ENCODE results near the gene DAD1. TPM values are rescaled to one million over a fixed set of nuclear protein-coding genes. Genes with fewer than 3 reads are reported as not detected.

The DAD1 gene
- total RNA-seq, 1 experiment from 2014 or later, result 166 TPM

DNA sequence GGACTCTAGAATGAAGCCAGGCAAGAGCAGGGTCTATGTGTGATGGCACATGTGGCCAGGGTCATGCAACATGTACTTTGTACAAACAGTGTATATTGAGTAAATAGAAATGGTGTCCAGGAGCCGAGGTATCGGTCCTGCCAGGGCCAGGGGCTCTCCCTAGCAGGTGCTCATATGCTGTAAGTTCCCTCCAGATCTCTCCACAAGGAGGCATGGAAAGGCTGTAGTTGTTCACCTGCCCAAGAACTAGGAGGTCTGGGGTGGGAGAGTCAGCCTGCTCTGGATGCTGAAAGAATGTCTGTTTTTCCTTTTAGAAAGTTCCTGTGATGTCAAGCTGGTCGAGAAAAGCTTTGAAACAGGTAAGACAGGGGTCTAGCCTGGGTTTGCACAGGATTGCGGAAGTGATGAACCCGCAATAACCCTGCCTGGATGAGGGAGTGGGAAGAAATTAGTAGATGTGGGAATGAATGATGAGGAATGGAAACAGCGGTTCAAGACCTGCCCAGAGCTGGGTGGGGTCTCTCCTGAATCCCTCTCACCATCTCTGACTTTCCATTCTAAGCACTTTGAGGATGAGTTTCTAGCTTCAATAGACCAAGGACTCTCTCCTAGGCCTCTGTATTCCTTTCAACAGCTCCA lies 39.6 kb downstream of the DAD1 start:
- TF ChIP-seq, protein P1, sequence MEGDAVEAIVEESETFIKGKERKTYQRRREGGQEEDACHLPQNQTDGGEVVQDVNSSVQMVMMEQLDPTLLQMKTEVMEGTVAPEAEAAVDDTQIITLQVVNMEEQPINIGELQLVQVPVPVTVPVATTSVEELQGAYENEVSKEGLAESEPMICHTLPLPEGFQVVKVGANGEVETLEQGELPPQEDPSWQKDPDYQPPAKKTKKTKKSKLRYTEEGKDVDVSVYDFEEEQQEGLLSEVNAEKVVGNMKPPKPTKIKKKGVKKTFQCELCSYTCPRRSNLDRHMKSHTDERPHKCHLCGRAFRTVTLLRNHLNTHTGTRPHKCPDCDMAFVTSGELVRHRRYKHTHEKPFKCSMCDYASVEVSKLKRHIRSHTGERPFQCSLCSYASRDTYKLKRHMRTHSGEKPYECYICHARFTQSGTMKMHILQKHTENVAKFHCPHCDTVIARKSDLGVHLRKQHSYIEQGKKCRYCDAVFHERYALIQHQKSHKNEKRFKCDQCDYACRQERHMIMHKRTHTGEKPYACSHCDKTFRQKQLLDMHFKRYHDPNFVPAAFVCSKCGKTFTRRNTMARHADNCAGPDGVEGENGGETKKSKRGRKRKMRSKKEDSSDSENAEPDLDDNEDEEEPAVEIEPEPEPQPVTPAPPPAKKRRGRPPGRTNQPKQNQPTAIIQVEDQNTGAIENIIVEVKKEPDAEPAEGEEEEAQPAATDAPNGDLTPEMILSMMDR (IDR thresholded peaks at IDR 0.05; ENCODE audit: unreplicated experiment), result no peak
- Mint-ChIP-seq H3K4me3 (ENCODE audit: unreplicated experiment) (no peak overlapping the region), H3K9me3 (ENCODE audit: unreplicated experiment) (no peaks in the 10 kb centered on the region), H3K4me1 (ENCODE audit: insufficient read depth, unreplicated experiment) (peaks cover 11% of the 10 kb centered on the region), H3K27ac (ENCODE audit: low read depth, unreplicated experiment) (no peak overlapping the region), H3K36me3 (ENCODE audit: insufficient read depth, unreplicated experiment) (peaks cover 5% of the 10 kb centered on the region), H3K27me3 (ENCODE audit: insufficient read depth, unreplicated experiment) (no peaks in the 10 kb centered on the region)
- intact Hi-C loops (cut with micrococcal nuclease), result no loop called here
- CTCF ChIA-PET, result interaction anchor here (1.1 to 2.0 kb wide), 3 partner anchors 11 to 161 kb away, joined by 4 to 7 read pairs (median 6); no protein-coding TSS in a partner anchor
- POLR2A ChIA-PET, result interaction anchor here (0.5 to 1.2 kb wide), 2 partner anchors 11 to 94 kb away, joined by 3 to 4 read pairs; partner anchors contain the start of gene OR6J1
- BruUV-seq (replicated peaks), result no TSS peak
- no peak for DNase-seq (ENCODE audit: unreplicated experiment)

DNA sequence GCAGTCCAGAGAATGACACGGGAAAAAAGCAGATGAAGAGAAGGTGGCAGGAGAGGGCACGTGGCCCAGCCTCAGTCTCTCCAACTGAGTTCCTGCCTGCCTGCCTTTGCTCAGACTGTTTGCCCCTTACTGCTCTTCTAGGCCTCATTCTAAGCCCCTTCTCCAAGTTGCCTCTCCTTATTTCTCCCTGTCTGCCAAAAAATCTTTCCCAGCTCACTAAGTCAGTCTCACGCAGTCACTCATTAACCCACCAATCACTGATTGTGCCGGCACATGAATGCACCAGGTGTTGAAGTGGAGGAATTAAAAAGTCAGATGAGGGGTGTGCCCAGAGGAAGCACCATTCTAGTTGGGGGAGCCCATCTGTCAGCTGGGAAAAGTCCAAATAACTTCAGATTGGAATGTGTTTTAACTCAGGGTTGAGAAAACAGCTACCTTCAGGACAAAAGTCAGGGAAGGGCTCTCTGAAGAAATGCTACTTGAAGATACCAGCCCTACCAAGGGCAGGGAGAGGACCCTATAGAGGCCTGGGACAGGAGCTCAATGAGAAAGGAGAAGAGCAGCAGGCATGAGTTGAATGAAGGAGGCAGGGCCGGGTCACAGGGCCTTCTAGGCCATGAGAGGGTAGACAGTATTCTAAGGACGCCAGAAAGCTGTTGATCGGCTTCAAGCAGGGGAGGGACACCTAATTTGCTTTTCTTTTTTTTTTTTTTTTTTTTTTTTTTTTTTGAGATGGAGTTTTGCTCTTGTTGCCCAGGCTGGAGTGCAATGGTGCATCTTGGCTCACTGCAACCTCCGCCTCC lies 40.9 kb downstream of the DAD1 start:
- intact Hi-C loops (cut with micrococcal nuclease), result no loop called here
- H3K4me1 Mint-ChIP-seq (ENCODE audit: insufficient read depth, unreplicated experiment), result peaks cover 11% of the 10 kb centered on the region
- H3K27ac Mint-ChIP-seq (ENCODE audit: low read depth, unreplicated experiment), result no peak overlapping the region

DNA sequence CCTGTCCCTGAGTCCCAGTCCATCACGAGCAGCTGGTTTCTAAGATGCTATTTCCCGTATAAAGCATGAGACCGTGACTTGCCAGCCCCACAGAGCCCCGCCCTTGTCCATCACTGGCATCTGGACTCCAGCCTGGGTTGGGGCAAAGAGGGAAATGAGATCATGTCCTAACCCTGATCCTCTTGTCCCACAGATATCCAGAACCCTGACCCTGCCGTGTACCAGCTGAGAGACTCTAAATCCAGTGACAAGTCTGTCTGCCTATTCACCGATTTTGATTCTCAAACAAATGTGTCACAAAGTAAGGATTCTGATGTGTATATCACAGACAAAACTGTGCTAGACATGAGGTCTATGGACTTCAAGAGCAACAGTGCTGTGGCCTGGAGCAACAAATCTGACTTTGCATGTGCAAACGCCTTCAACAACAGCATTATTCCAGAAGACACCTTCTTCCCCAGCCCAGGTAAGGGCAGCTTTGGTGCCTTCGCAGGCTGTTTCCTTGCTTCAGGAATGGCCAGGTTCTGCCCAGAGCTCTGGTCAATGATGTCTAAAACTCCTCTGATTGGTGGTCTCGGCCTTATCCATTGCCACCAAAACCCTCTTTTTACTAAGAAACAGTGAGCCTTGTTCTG lies 41.6 kb downstream of the DAD1 start:
- Mint-ChIP-seq H3K27ac (ENCODE audit: low read depth, unreplicated experiment) (no peak overlapping the region), H3K36me3 (ENCODE audit: insufficient read depth, unreplicated experiment) (no peaks in the 10 kb centered on the region), H3K4me1 (ENCODE audit: insufficient read depth, unreplicated experiment) (peaks cover 11% of the 10 kb centered on the region), H3K9me3 (ENCODE audit: unreplicated experiment) (no peaks in the 10 kb centered on the region), H3K27me3 (ENCODE audit: insufficient read depth, unreplicated experiment) (no peaks in the 10 kb centered on the region), H3K4me3 (ENCODE audit: unreplicated experiment) (no peak overlapping the region)
- ChIA-PET CTCF (interaction anchor here (0.5 to 2.8 kb wide), 5 partner anchors 9 to 1835 kb away, joined by 3 to 18 read pairs (median 3); no protein-coding TSS in a partner anchor), POLR2A (interaction anchor here (0.6 kb wide), 1 partner anchor 15 kb away, joined by 4 read pairs; no protein-coding TSS in a partner anchor)
- DNase-seq (ENCODE audit: unreplicated experiment), result no peak
- BruUV-seq (replicated peaks), result no TSS peak
- TF ChIP-seq, protein P1 (IDR thresholded peaks at IDR 0.05; ENCODE audit: unreplicated experiment), result no peak
- intact Hi-C loops (cut with micrococcal nuclease), result no loop called here

More for the DNA sequence above, 40.9 kb downstream of the DAD1 start:
- Mint-ChIP-seq H3K9me3 (ENCODE audit: unreplicated experiment) (no peaks in the 10 kb centered on the region), H3K27me3 (ENCODE audit: insufficient read depth, unreplicated experiment) (no peaks in the 10 kb centered on the region), H3K4me3 (ENCODE audit: unreplicated experiment) (no peak overlapping the region), H3K36me3 (ENCODE audit: insufficient read depth, unreplicated experiment) (no peaks in the 10 kb centered on the region)
- TF ChIP-seq, protein P1 (IDR thresholded peaks at IDR 0.05; ENCODE audit: unreplicated experiment), result no peak
- ChIA-PET POLR2A (no interaction called here), CTCF (interaction anchor here (0.5 to 2.8 kb wide), 5 partner anchors 8 to 1834 kb away, joined by 3 to 18 read pairs (median 3); no protein-coding TSS in a partner anchor)
- no peak for DNase-seq (ENCODE audit: unreplicated experiment)
- no TSS peak for BruUV-seq (replicated peaks)

DNA sequence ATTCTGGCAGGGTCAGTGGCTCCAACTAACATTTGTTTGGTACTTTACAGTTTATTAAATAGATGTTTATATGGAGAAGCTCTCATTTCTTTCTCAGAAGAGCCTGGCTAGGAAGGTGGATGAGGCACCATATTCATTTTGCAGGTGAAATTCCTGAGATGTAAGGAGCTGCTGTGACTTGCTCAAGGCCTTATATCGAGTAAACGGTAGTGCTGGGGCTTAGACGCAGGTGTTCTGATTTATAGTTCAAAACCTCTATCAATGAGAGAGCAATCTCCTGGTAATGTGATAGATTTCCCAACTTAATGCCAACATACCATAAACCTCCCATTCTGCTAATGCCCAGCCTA lies 42.3 kb downstream of the DAD1 start:
- Mint-ChIP-seq H3K9me3 (ENCODE audit: unreplicated experiment) (no peaks in the 10 kb centered on the region), H3K27ac (ENCODE audit: low read depth, unreplicated experiment) (no peak overlapping the region), H3K27me3 (ENCODE audit: insufficient read depth, unreplicated experiment) (no peaks in the 10 kb centered on the region), H3K36me3 (ENCODE audit: insufficient read depth, unreplicated experiment) (peaks cover 3% of the 10 kb centered on the region), H3K4me3 (ENCODE audit: unreplicated experiment) (no peak overlapping the region), H3K4me1 (ENCODE audit: insufficient read depth, unreplicated experiment) (peaks cover 8% of the 10 kb centered on the region)
- no peak for DNase-seq (ENCODE audit: unreplicated experiment)
- TF ChIP-seq, protein P1 (IDR thresholded peaks at IDR 0.05; ENCODE audit: unreplicated experiment), result no peak
- ChIA-PET CTCF (interaction anchor here (0.8 to 2.8 kb wide), 6 partner anchors 9 to 277 kb away, joined by 3 to 18 read pairs (median 3); no protein-coding TSS in a partner anchor), POLR2A (interaction anchor here (0.5 to 1.4 kb wide), 3 partner anchors 13 to 513 kb away, joined by 3 to 4 read pairs (median 3); no protein-coding TSS in a partner anchor)
- intact Hi-C loops (cut with micrococcal nuclease), result no loop called here
- no TSS peak for BruUV-seq (replicated peaks)

Data from MCF 10A (cell line).